Measurements from ENCODE around the gene SEMA3C. TPM values are rescaled to one million over a fixed set of nuclear protein-coding genes. Genes with fewer than 3 reads are reported as not detected.
A peak's percentile ranks its signal among the peaks of the same experiment; 100 is the strongest.

Gene SEMA3C
- total RNA-seq, 1 donor from 2014 or later, result 67.8 TPM

GRCh38 chr7:80781561-80781979 is 137.3 kb downstream of the SEMA3C start:
- peaks cover 26% of the 10 kb centered on the region for H3K4me1 Mint-ChIP-seq (ENCODE audit: unreplicated experiment)
- H3K9me3 Mint-ChIP-seq, result peaks cover 5% of the 10 kb centered on the region
- peaks cover 8% of the 10 kb centered on the region for H3K36me3 Mint-ChIP-seq
- no peak for TF ChIP-seq CTCF (conservative IDR thresholded peaks at IDR 0.05)
- DNase-seq (ENCODE audit: extremely low spot score, unreplicated experiment), result no peak
- no peak overlapping the region for H3K4me3 Mint-ChIP-seq
- no peaks in the 10 kb centered on the region for H3K27me3 Mint-ChIP-seq
- H3K27ac Mint-ChIP-seq, result peak overlapping the region; percentile 52

- H3K27ac Mint-ChIP-seq, result peak overlapping the region; percentile 52
Measured at GRCh38 chr7:80781146-80781545, 137.7 kb downstream of the SEMA3C start.

GRCh38 chr7:80779456-80779855 is 139.4 kb downstream of the SEMA3C start:
- no peak for DNase-seq (ENCODE audit: extremely low spot score, unreplicated experiment)
- H3K4me1 Mint-ChIP-seq (ENCODE audit: unreplicated experiment), result peaks cover 28% of the 10 kb centered on the region
- no peaks in the 10 kb centered on the region for H3K27me3 Mint-ChIP-seq
- TF ChIP-seq CTCF (conservative IDR thresholded peaks at IDR 0.05), result no peak
- H3K36me3 Mint-ChIP-seq, result peaks cover 6% of the 10 kb centered on the region
- peaks cover 3% of the 10 kb centered on the region for H3K9me3 Mint-ChIP-seq
- no peak overlapping the region for H3K4me3 Mint-ChIP-seq
- no peak overlapping the region for H3K27ac Mint-ChIP-seq

More at GRCh38 chr7:80781146-80781545, 137.7 kb downstream of the SEMA3C start:
- Mint-ChIP-seq H3K27me3 (no peaks in the 10 kb centered on the region), H3K4me3 (no peak overlapping the region), H3K36me3 (peaks cover 6% of the 10 kb centered on the region), H3K4me1 (ENCODE audit: unreplicated experiment) (peaks cover 24% of the 10 kb centered on the region), H3K9me3 (peaks cover 3% of the 10 kb centered on the region)
- no peak for DNase-seq (ENCODE audit: extremely low spot score, unreplicated experiment)
- TF ChIP-seq CTCF (conservative IDR thresholded peaks at IDR 0.05), result no peak

GRCh38 chr7:80775897-80776296 is 143.0 kb downstream of the SEMA3C start:
- no peak overlapping the region for H3K27ac Mint-ChIP-seq
- no peak for TF ChIP-seq CTCF (conservative IDR thresholded peaks at IDR 0.05)
- no peak overlapping the region for H3K4me3 Mint-ChIP-seq
- peaks cover 3% of the 10 kb centered on the region for H3K9me3 Mint-ChIP-seq
- peaks cover 6% of the 10 kb centered on the region for H3K36me3 Mint-ChIP-seq
- DNase-seq (ENCODE audit: extremely low spot score, unreplicated experiment), result no peak
- H3K27me3 Mint-ChIP-seq, result no peaks in the 10 kb centered on the region
- peaks cover 21% of the 10 kb centered on the region for H3K4me1 Mint-ChIP-seq (ENCODE audit: unreplicated experiment)

GRCh38 chr7:80775482-80775881 is 143.4 kb downstream of the SEMA3C start:
- Mint-ChIP-seq H3K36me3 (peaks cover 8% of the 10 kb centered on the region), H3K4me3 (peak overlapping the region; percentile 3), H3K27me3 (no peaks in the 10 kb centered on the region), H3K9me3 (peaks cover 3% of the 10 kb centered on the region), H3K4me1 (ENCODE audit: unreplicated experiment) (peaks cover 20% of the 10 kb centered on the region), H3K27ac (no peak overlapping the region)
- TF ChIP-seq CTCF (conservative IDR thresholded peaks at IDR 0.05), result no peak
- DNase-seq (ENCODE audit: extremely low spot score, unreplicated experiment), result no peak

GRCh38 chr7:80774843-80775242 is 144.0 kb downstream of the SEMA3C start:
- peaks cover 20% of the 10 kb centered on the region for H3K4me1 Mint-ChIP-seq (ENCODE audit: unreplicated experiment)
- H3K27ac Mint-ChIP-seq, result no peak overlapping the region
- no peak for DNase-seq (ENCODE audit: extremely low spot score, unreplicated experiment)
- H3K36me3 Mint-ChIP-seq, result peaks cover 14% of the 10 kb centered on the region
- no peaks in the 10 kb centered on the region for H3K9me3 Mint-ChIP-seq
- H3K27me3 Mint-ChIP-seq, result no peaks in the 10 kb centered on the region
- no peak for TF ChIP-seq CTCF (conservative IDR thresholded peaks at IDR 0.05)
- H3K4me3 Mint-ChIP-seq, result no peak overlapping the region
